Uterus (tissue), 4 donors: Measurements from ENCODE around the gene ITGA2. TPM values are rescaled to one million over a fixed set of nuclear protein-coding genes. Genes with fewer than 3 reads are reported as not detected.

ENCODE experiments used
- DNase-seq, 2 donors: peaks; one replicate each; pipeline ENCODE4 v3.0.0-alpha.2; 2019 to 2020
- H3K27ac ChIP-seq, 2 donors: fragments of 200-600 bp; sonication (generic); 1 replicate in 1 of 2; 2 replicates in 1 of 2; pipeline ENCODE4 v1.5.1; 2016 to 2018
- H3K27me3 ChIP-seq, 2 donors: fragments of 200-600 bp; sonication (generic); one replicate each; pipeline ENCODE4 v1.5.1; 2018 to 2019; ENCODE audit warnings: control low read depth in 1 of 2
- H3K36me3 ChIP-seq, 2 donors: fragments of 200-600 bp; sonication (generic); one replicate each; pipeline ENCODE4 v1.5.1; 2019; ENCODE audit warnings: control low read depth in 1 of 2
- H3K4me1 ChIP-seq, 2 donors: fragments of 200-600 bp; sonication (generic); one replicate each; pipeline ENCODE4 v1.5.1; 2018 to 2019; ENCODE audit warnings: control low read depth in 1 of 2
- H3K4me3 ChIP-seq, 2 donors: fragments of 200-600 bp; sonication (generic); 1 replicate in 1 of 2; 2 replicates in 1 of 2; pipeline ENCODE4 v1.5.1; 2018 to 2019; ENCODE audit warnings: mild to moderate bottlenecking in 1 of 2
- H3K9me3 ChIP-seq, 2 donors: fragments of 200-600 bp; sonication (generic); one replicate each; pipeline ENCODE4 v1.5.1; 2019; ENCODE audit warnings: control low read depth in 1 of 2
- POLR2A ChIP-seq, 2 donors: fragments of 450-650 bp; IDR thresholded peaks; one replicate each; pipeline ENCODE4 v1.6.1; 2016; ENCODE audit warnings: antibody characterized with exemption in 2 of 2, mild to moderate bottlenecking in 1 of 2, moderate library complexity in 1 of 2
- intact Hi-C: fragments of 100-400 bp; cut with DNase I; formaldehyde crosslinking; loops from one replicate; pipeline ENCODE4 v1.15.1; 2023; ENCODE audit warnings: low total_unique reads
- total RNA-seq, 4 donors: library from RNA; depleted of rRNA in 3 of 4; stranded (reverse); fragments of >200 nt in 3 of 4; gene quantifications; one replicate each; pipeline versions ENCODE4 v1.1.0 to v1.2.4, GENCODE V29; 2014 to 2023
- TF ChIP-seq, protein P1 (sequence below), 4 experiments: fragments of 200-600 bp in 2 of 4; fragments of 450-650 bp in 2 of 4; sonication (generic) in 2 of 4; IDR thresholded peaks; one replicate each; pipeline ENCODE4 v1.5.1; 2016 to 2019; ENCODE audit warnings: antibody characterized with exemption in 4 of 4, mild to moderate bottlenecking in 2 of 4, moderate library complexity in 1 of 4
- donor health status: DM: yes; HTN: yes; CAD: no.

The ITGA2 gene
- total RNA-seq, 4 donors from 2014 or later: 1.3 to 22.4 (median 4.5) TPM

DNA sequence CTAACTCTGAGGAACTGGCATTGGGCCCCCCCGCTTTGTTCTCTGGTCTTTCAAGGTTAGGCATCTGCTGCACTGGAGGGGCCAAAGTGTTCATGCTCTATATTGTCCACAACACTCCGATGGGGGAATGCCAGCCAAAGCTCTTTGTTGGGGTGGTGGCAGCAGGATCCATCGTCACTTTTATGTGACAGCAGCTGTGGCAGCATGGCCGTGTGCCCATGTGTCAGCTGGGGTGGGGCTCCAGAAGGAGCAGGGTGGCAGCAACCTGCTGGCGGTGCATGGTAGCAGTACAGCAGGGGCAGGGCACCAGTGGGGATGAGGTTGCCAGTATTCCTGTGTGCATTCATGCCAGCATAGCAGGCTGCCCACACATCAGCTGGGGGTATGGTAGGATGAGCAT, 28.2 kb downstream of the ITGA2 start:
- no peak for DNase-seq
- no peaks in the 10 kb centered on the region for H3K9me3 ChIP-seq
- no peak overlapping the region for H3K27ac ChIP-seq
- H3K36me3 ChIP-seq: no peaks in the 10 kb centered on the region
- no peak for TF ChIP-seq POLR2A (IDR thresholded peaks at IDR 0.05)
- TF ChIP-seq, protein P1, sequence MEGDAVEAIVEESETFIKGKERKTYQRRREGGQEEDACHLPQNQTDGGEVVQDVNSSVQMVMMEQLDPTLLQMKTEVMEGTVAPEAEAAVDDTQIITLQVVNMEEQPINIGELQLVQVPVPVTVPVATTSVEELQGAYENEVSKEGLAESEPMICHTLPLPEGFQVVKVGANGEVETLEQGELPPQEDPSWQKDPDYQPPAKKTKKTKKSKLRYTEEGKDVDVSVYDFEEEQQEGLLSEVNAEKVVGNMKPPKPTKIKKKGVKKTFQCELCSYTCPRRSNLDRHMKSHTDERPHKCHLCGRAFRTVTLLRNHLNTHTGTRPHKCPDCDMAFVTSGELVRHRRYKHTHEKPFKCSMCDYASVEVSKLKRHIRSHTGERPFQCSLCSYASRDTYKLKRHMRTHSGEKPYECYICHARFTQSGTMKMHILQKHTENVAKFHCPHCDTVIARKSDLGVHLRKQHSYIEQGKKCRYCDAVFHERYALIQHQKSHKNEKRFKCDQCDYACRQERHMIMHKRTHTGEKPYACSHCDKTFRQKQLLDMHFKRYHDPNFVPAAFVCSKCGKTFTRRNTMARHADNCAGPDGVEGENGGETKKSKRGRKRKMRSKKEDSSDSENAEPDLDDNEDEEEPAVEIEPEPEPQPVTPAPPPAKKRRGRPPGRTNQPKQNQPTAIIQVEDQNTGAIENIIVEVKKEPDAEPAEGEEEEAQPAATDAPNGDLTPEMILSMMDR (IDR thresholded peaks at IDR 0.05): no peak
- H3K27me3 ChIP-seq: no peaks in the 10 kb centered on the region
- intact Hi-C loops: no loop called here
- H3K4me3 ChIP-seq: no peak overlapping the region
- H3K4me1 ChIP-seq: no peaks in the 10 kb centered on the region

DNA sequence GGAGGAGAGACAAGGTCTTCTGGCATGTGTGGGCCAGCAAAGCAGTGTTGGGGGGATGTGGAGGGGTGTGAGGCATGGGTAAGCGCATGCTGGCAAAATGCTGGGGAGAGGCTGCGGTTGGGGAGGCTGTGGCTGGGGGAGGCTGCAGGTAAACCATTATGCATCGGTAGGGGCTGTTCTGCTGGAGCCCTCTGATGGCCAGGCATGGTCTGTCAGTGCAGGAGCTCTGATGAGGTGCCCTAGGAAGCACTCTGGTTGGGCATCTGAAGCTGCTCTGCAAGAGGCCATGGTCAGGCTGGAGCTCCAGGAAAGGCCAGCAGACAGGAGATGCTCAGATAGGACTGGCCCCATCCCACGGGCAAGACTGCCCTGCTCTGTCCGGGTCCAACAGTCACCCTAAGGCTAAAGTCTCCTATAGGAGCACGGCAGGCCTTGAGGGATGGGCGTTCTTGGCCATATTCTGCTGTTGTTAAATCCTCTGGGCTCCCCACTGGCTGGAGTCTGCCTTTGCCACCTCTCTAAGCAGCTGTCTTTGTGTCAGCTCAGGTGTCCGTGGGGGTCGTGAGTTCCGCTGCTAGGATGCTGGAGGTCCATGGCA, 28.7 kb downstream of the ITGA2 start:
- H3K4me3 ChIP-seq: no peak overlapping the region
- TF ChIP-seq, protein P1 (IDR thresholded peaks at IDR 0.05): no peak
- no peak for TF ChIP-seq POLR2A (IDR thresholded peaks at IDR 0.05)

DNA sequence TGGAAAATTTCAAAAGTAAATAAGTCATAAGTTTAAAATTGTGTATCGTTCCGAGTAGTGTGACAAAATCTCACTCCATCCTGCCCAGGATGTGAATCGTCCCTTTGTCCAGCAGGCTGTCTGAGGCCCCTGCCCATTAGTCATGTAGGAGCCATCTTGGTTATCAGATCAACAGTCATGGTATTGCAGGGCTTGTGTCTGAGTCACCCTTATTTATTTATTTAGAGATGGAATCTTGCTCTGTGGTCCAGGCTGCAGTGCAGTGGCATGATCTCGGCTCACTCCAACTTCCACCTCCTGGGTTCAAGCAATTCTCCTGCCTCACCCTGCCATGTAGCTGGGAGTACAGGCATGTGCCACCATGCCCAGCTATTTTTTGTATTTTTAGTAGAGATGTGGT, 30.2 kb downstream of the ITGA2 start:
- H3K9me3 ChIP-seq: no peaks in the 10 kb centered on the region
- DNase-seq: no peak
- H3K27me3 ChIP-seq: no peaks in the 10 kb centered on the region
- no peak overlapping the region for H3K27ac ChIP-seq
- TF ChIP-seq, protein P1 (IDR thresholded peaks at IDR 0.05): no peak
- no peak for TF ChIP-seq POLR2A (IDR thresholded peaks at IDR 0.05)
- intact Hi-C loops: no loop called here
- no peaks in the 10 kb centered on the region for H3K4me1 ChIP-seq
- no peaks in the 10 kb centered on the region for H3K36me3 ChIP-seq
- H3K4me3 ChIP-seq: no peak overlapping the region

More for the DNA sequence above, 28.7 kb downstream of the ITGA2 start:
- Histone ChIP-seq H3K27ac (no peak overlapping the region), H3K4me1 (no peaks in the 10 kb centered on the region), H3K36me3 (no peaks in the 10 kb centered on the region), H3K27me3 (no peaks in the 10 kb centered on the region), H3K9me3 (no peaks in the 10 kb centered on the region)
- intact Hi-C loops: no loop called here
- DNase-seq: no peak

DNA sequence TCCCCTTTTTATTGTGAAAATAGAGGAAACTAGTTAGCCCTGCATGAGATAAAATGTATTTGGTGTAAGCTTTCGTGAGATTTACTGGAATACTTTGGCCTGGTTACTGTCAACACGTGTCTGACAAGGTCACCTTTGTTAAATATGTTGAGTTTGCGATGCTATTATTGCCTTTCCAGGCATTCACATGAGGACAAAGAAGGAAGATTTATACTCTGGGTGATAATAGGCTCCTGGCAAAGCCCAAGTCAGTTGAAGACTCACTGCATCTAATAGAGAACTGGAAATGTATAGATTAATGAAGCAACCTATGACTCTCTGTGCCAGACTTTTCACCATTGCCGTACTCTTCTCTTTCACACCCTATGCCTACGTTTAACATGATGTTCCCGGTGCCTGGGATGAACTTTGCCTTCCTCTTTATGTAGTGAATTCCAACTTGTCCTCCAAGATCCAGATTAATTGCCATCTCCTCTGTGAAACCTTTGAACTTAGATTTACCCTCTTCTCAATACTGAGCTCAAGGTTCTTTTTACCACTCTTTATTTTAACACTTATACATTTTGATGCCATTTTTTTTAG, 33.9 kb downstream of the ITGA2 start:
- H3K36me3 ChIP-seq: no peaks in the 10 kb centered on the region
- DNase-seq: no peak
- no peaks in the 10 kb centered on the region for H3K27me3 ChIP-seq
- H3K9me3 ChIP-seq: no peaks in the 10 kb centered on the region
- no peak overlapping the region for H3K27ac ChIP-seq
- no peak overlapping the region for H3K4me3 ChIP-seq
- no peaks in the 10 kb centered on the region for H3K4me1 ChIP-seq
- TF ChIP-seq, protein P1 (IDR thresholded peaks at IDR 0.05): no peak
- no peak for TF ChIP-seq POLR2A (IDR thresholded peaks at IDR 0.05)
- intact Hi-C loops: no loop called here

DNA sequence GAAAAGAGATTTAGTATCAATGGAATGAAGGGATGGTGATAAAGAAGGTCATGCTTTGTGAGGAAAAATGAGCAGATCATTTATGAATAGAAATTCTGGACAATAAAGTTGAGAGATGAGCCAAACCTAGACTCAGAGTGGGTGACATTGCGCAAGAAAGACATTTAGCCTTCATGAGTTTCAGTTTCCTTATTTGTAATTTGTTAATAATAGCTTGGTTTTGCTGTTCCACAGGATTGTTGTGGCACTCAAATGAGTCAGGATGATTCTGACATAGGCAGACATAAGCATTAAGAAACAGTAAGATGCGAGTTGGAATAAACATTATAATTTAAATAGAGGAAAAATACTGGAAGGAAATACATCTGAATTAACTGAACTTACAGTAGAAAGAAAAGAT, 34.8 kb downstream of the ITGA2 start:
- Histone ChIP-seq H3K4me1 (no peaks in the 10 kb centered on the region), H3K9me3 (no peaks in the 10 kb centered on the region), H3K36me3 (no peaks in the 10 kb centered on the region), H3K4me3 (no peak overlapping the region), H3K27me3 (no peaks in the 10 kb centered on the region), H3K27ac (no peak overlapping the region)
- TF ChIP-seq, protein P1 (IDR thresholded peaks at IDR 0.05): no peak
- no peak for TF ChIP-seq POLR2A (IDR thresholded peaks at IDR 0.05)
- no peak for DNase-seq
- intact Hi-C loops: no loop called here
